Panc1 (cell line): ENCODE data around the gene CEND1. TPM values are rescaled to one million over a fixed set of nuclear protein-coding genes. Genes with fewer than 3 reads are reported as not detected.
A peak's percentile ranks its signal among the peaks of the same experiment; 100 is the strongest.

Experiments used
- ATAC-seq: fragments of 200-7000 bp; cut with Tn5 transposase; 2 replicates; pipeline ENCODE4 v1.9.1; 2020; ENCODE audit warnings: mild to moderate bottlenecking, moderate library complexity
- BruUV-seq: library from RNA; stranded (reverse); fragments of 400-500 nt; replicated peaks from 2 replicates; lab custom pipeline; 2021; lab: Mats Ljungman, UMichigan
- CTCF ChIA-PET: fragments of 300-600 bp; sonication (Branson Sonifier 250); formaldehyde crosslinking; loops from one replicate; lab custom pipeline; 2022; ENCODE audit warnings: antibody characterized with exemption; lab: Charles Lee
- POLR2A ChIA-PET: fragments of 300-600 bp; sonication (Branson Sonifier 250); formaldehyde crosslinking; loops from one replicate; lab custom pipeline; 2022; ENCODE audit warnings: antibody characterized with exemption; lab: Charles Lee
- DNase-seq: peaks from one replicate; pipeline ENCODE4 v3.0.0-alpha.2; 2010; ENCODE audit warnings: low read depth, low spot score
- H3K27ac ChIP-seq: 2 replicates; pipeline ENCODE4 v1.5.1; 2011; ENCODE audit warnings: mild to moderate bottlenecking, low read length, inconsistent platforms
- H3K27me3 ChIP-seq: fragments of 200-500 bp; sonication (Bioruptor generic); 2 replicates; pipeline ENCODE4 v1.6.0; 2014; ENCODE audit warnings: low read length, inconsistent platforms; ENCODE audit not compliant: control insufficient read depth, insufficient read depth
- H3K36me3 ChIP-seq: fragments of 200-500 bp; sonication (Bioruptor generic); 2 replicates; pipeline ENCODE4 v1.5.1; 2014; ENCODE audit warnings: inconsistent platforms, mild to moderate bottlenecking, low read length, moderate library complexity; ENCODE audit not compliant: control insufficient read depth, insufficient read depth
- H3K4me1 ChIP-seq: 2 replicates; pipeline ENCODE4 v1.5.1; 2011; ENCODE audit warnings: inconsistent platforms, mild to moderate bottlenecking, low read length, moderate library complexity; ENCODE audit not compliant: control insufficient read depth, insufficient read depth
- H3K4me3 ChIP-seq, 2 experiments: 2 replicates each; pipeline ENCODE4 v1.5.1; 2011 to 2012; ENCODE audit warnings: low read depth in 2 of 2, low read length in 2 of 2, mild to moderate bottlenecking in 2 of 2, inconsistent platforms in 1 of 2, moderate library complexity in 1 of 2
- H3K9me3 ChIP-seq: fragments of 200-500 bp; sonication (Bioruptor generic); 2 replicates; pipeline ENCODE4 v1.5.1; 2014; ENCODE audit warnings: low read depth, mild to moderate bottlenecking, inconsistent platforms, low read length, moderate library complexity; ENCODE audit not compliant: control insufficient read depth, insufficient read depth
- CTCF ChIP-seq: fragments of 450-650 bp; IDR thresholded peaks from 2 replicates; pipeline ENCODE4 v1.5.1; 2017; ENCODE audit warnings: mild to moderate bottlenecking
- POLR2AphosphoS5 ChIP-seq: IDR thresholded peaks from 2 replicates; pipeline ENCODE4 v1.6.1; 2012; ENCODE audit warnings: mild to moderate bottlenecking, low read depth, low read length, moderate library complexity
- REST ChIP-seq, 2 experiments: IDR thresholded peaks; 2 replicates each; pipeline ENCODE4 v1.6.1; 2011 to 2012; ENCODE audit warnings: low read depth in 2 of 2, control low read depth in 1 of 2, low read length in 1 of 2, mild to moderate bottlenecking in 1 of 2, moderate library complexity in 1 of 2; ENCODE audit not compliant: insufficient read depth in 1 of 2
- SIN3A ChIP-seq: IDR thresholded peaks from 2 replicates; pipeline ENCODE4 v1.6.1; 2012; ENCODE audit warnings: low read depth, mild to moderate bottlenecking, low read length, moderate library complexity, borderline replicate concordance; ENCODE audit not compliant: insufficient read depth
- TCF7L2 ChIP-seq: IDR thresholded peaks from 2 replicates; pipeline ENCODE4 v1.6.1; 2011; ENCODE audit warnings: mild to moderate bottlenecking, low read depth, low read length, inconsistent platforms
- in situ Hi-C: cut with HindIII; loops from 2 replicates; pipeline ENCODE4 v1.10.0; 2016; ENCODE audit warnings: low sequenced_read_pairs, low pct_unique_long_range_greater_than_20kb
- intact Hi-C: fragments of 100-400 bp; cut with micrococcal nuclease; formaldehyde crosslinking; loops from one replicate; pipeline ENCODE4 v1.10.0; 2022; ENCODE audit not compliant: unreplicated experiment
- total RNA-seq: library from RNA; stranded (reverse); gene quantifications from one replicate; pipeline ENCODE4 v1.2.1, GENCODE V29; 2021; ENCODE audit not compliant: unreplicated experiment

The CEND1 gene
- total RNA-seq, 1 experiment from 2014 or later: 15.9 TPM

GRCh38 chr11:813456-814096 lies 23.7 kb upstream of the CEND1 start:
- no peak for ATAC-seq
- in situ Hi-C loops: no loop called here
- Histone ChIP-seq H3K9me3 (no peaks in the 10 kb centered on the region), H3K4me1 (peaks cover 36% of the 10 kb centered on the region), H3K36me3 (peaks cover 24% of the 10 kb centered on the region), H3K4me3 (no peak overlapping the region), H3K27me3 (no peaks in the 10 kb centered on the region), H3K27ac (peak overlapping the region; percentile 8; the same call in 1 of the 2 replicates)
- no peak for DNase-seq
- TF ChIP-seq TCF7L2: no peak
- TF ChIP-seq POLR2AphosphoS5: peak; percentile 50
- no peak for TF ChIP-seq SIN3A
- ChIA-PET POLR2A (no interaction called here), CTCF (no interaction called here)
- no TSS peak for BruUV-seq
- intact Hi-C loops: no loop called here

- H3K4me1 ChIP-seq: peaks cover 37% of the 10 kb centered on the region
- no peak overlapping the region for H3K4me3 ChIP-seq
- no peak for TF ChIP-seq REST (IDR thresholded peaks at IDR 0.05; ENCODE audit: insufficient read depth in 1 of 2, low read depth in 2 of 2, low read length in 1 of 2)
- TF ChIP-seq TCF7L2: no peak
- TF ChIP-seq SIN3A: no peak
- no peak for TF ChIP-seq CTCF
- peak; percentile 28 for TF ChIP-seq POLR2AphosphoS5
- H3K36me3 ChIP-seq: peaks cover 24% of the 10 kb centered on the region
- H3K9me3 ChIP-seq: no peaks in the 10 kb centered on the region
- CTCF ChIA-PET: no interaction called here
- no peaks in the 10 kb centered on the region for H3K27me3 ChIP-seq
- no peak for DNase-seq
- BruUV-seq: no TSS peak
- no peak for ATAC-seq
- POLR2A ChIA-PET: no interaction called here
- in situ Hi-C loops (no loop called here), intact Hi-C loops (no loop called here)
- no peak overlapping the region; the same call in 1 of the 2 replicates for H3K27ac ChIP-seq
Measured at GRCh38 chr11:813072-813455, 23.2 kb upstream of the CEND1 start.

GRCh38 chr11:812390-812789 lies 22.5 kb upstream of the CEND1 start:
- Histone ChIP-seq H3K27me3 (no peaks in the 10 kb centered on the region), H3K36me3 (peaks cover 24% of the 10 kb centered on the region), H3K9me3 (no peaks in the 10 kb centered on the region), H3K4me3 (no peak overlapping the region), H3K4me1 (peaks cover 41% of the 10 kb centered on the region), H3K27ac (peak overlapping the region; percentile 99; the same call in 1 of the 2 replicates)
- in situ Hi-C loops (no loop called here), intact Hi-C loops (no loop called here)
- ChIA-PET CTCF (no interaction called here), POLR2A (no interaction called here)
- BruUV-seq: no TSS peak
- ATAC-seq (no peak), DNase-seq (no peak)
- TF ChIP-seq TCF7L2: no peak
- TF ChIP-seq SIN3A: no peak
- TF ChIP-seq REST (IDR thresholded peaks at IDR 0.05; ENCODE audit: insufficient read depth in 1 of 2, low read depth in 2 of 2, low read length in 1 of 2): no peak
- no peak for TF ChIP-seq POLR2AphosphoS5
- no peak for TF ChIP-seq CTCF
